Mesendoderm (in vitro differentiated cells): Measurements from ENCODE around the gene IL12B.
"Not testable (repeated sequence)": the region's sequence is repeated elsewhere in the genome, so short reads cannot be mapped to it uniquely, and the experiment has no call there.

Experiments
- DNase-seq: peaks from one replicate; pipeline ENCODE4 v3.0.0; 2013
- H2AK5ac ChIP-seq: 2 replicates; pipeline ENCODE4 v1.6.1; 2013; ENCODE audit warnings: low read length, inconsistent platforms
- H2BK120ac ChIP-seq: 2 replicates; pipeline ENCODE4 v1.6.1; 2013; ENCODE audit warnings: low read depth, mild to moderate bottlenecking, low read length, moderate library complexity, mixed read lengths
- H2BK15ac ChIP-seq: replicated peaks from 2 replicates; pipeline ENCODE4 v1.6.1; 2013; ENCODE audit warnings: low read depth, mild to moderate bottlenecking, moderate library complexity
- H2BK5ac ChIP-seq: 2 replicates; pipeline ENCODE4 v1.6.1; 2013; ENCODE audit warnings: low read length, inconsistent platforms
- H3K18ac ChIP-seq: 2 replicates; pipeline ENCODE4 v1.6.1; 2013; ENCODE audit warnings: mild to moderate bottlenecking, low read length, mixed read lengths
- H3K23ac ChIP-seq: one replicate; pipeline ENCODE4 v1.6.1; 2013; ENCODE audit warnings: low read length
- H3K27ac ChIP-seq: 2 replicates; pipeline ENCODE4 v1.5.1; 2013; ENCODE audit warnings: low read depth, mild to moderate bottlenecking, inconsistent platforms, low read length, moderate library complexity
- H3K27me3 ChIP-seq: 2 replicates; pipeline ENCODE4 v1.6.1; 2013; ENCODE audit warnings: low read length, control low read depth, mild to moderate bottlenecking, inconsistent platforms; ENCODE audit not compliant: insufficient read depth, poor library complexity
- H3K36me3 ChIP-seq: 2 replicates; pipeline ENCODE4 v1.6.1; 2013; ENCODE audit warnings: low read length, inconsistent platforms; ENCODE audit not compliant: control insufficient read depth, insufficient read depth
- H3K4ac ChIP-seq: one replicate; pipeline ENCODE4 v1.6.1; 2013; ENCODE audit warnings: low read depth, mild to moderate bottlenecking, low read length, moderate library complexity
- H3K4me1 ChIP-seq: 2 replicates; pipeline ENCODE4 v1.6.1; 2013; ENCODE audit warnings: low read depth, low read length, inconsistent platforms; ENCODE audit not compliant: control insufficient read depth
- H3K4me2 ChIP-seq: 2 replicates; pipeline ENCODE4 v1.6.1; 2013; ENCODE audit warnings: low read length
- H3K4me3 ChIP-seq: 2 replicates; pipeline ENCODE4 v1.5.1; 2013; ENCODE audit warnings: mild to moderate bottlenecking, low read length
- H3K56ac ChIP-seq: one replicate; pipeline ENCODE4 v1.6.1; 2013; ENCODE audit warnings: low read length
- H3K79me1 ChIP-seq: 2 replicates; pipeline ENCODE4 v1.6.1; 2013; ENCODE audit warnings: low read length, inconsistent platforms
- H3K79me2 ChIP-seq: 2 replicates; pipeline ENCODE4 v1.6.1; 2013; ENCODE audit warnings: mild to moderate bottlenecking, low read length; ENCODE audit not compliant: control insufficient read depth, insufficient read depth
- H3K9ac ChIP-seq: 2 replicates; pipeline ENCODE4 v1.6.1; 2013; ENCODE audit warnings: low read length, inconsistent platforms
- H4K5ac ChIP-seq: one replicate; pipeline ENCODE4 v1.6.1; 2013; ENCODE audit warnings: low read length
- H4K8ac ChIP-seq: one replicate; pipeline ENCODE4 v1.6.1; 2013; ENCODE audit warnings: low read depth, mild to moderate bottlenecking, control low read depth, low read length, moderate library complexity
- WGBS: extraction: QIAGEN DNeasy Blood & Tissue Kit; methylation state at CpG from one replicate; pipeline ENCODE4 v1.1.7; 2013; ENCODE audit warnings: low lambda C conversion rate, missing lambda C conversion rate; ENCODE audit not compliant: insufficient coverage; ENCODE audit errors: extremely low coverage; 5-methylcytosine and 5-hydroxymethylcytosine counted together

The IL12B gene

DNA sequence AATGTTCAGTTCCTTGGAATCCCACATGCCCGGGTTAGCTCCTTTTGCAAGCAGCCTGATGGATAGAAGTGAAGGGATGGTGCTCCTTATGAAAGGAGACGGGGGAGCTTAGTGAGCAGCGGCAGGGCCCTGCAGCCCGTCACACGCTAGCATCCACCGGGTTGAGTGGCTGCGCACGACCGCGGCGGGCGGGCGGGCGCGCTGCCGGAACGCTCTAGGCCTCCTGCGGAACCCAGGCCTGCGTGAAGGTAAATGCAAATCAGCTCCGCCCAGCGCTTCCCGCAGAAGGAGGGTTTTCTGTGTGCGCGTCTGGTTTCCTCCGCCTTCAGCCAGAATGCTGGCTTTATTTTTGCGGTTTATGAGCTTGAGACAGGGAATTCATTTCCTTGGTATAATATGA lies 19.8 kb downstream of the IL12B start:
- no CpG with 5 or more reads among the region's 26 CpGs for WGBS
- DNase-seq = peak; percentile 53

DNA sequence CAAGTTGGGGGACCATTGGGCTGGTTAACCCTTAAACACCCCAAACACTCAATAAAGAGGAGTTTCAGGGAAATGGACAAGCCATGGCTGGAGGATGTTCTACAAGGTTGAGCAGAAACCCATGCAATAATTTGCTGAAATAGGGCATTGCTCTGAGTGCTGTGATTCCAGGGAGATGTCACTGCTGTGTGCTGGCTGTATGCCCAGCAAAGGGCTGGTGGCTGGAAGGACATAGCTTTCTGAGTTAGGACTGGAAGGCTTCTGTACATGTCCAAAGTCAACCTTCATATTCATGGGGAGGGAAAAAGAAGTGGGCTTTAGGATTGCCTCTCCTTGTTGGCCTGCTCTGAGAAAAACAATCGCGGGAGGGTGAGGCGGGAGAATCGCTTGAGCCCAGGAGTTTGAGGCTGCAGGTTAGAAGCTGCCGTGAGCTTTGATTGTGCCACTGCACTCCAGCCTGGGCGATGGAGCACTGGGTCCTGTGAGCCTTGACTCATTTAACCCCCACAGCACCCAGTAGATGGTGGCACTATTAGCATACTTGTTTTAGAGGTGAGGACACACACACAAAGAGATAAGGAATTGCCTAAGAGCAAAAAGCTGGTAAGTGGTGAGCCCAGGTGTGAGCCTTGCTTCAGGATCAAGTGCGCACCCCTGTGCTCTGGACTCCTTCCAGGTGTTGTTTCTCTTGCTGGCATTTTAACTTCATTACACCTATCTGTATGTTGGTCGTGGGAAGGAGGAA lies 20.4 kb downstream of the IL12B start:
- Histone ChIP-seq H3K27me3 (no peaks in the 10 kb centered on the region), H3K36me3 (no peaks in the 10 kb centered on the region), H3K4me1 (no peaks in the 10 kb centered on the region), H4K5ac (no peak overlapping the region), H2AK5ac (no peak overlapping the region), H3K9ac (no peak overlapping the region), H3K4me2 (no peak overlapping the region), H3K23ac (no peak overlapping the region), H2BK5ac (no peak overlapping the region), H3K79me2 (no peaks in the 10 kb centered on the region), H4K8ac (no peak overlapping the region), H3K4ac (no peak overlapping the region), H3K4me3 (no peak overlapping the region), H3K79me1 (no peaks in the 10 kb centered on the region), H3K56ac (no peak overlapping the region), H3K27ac (no peak overlapping the region), H2BK15ac (no peak overlapping the region), H3K18ac (no peak overlapping the region), H2BK120ac (no peak overlapping the region)
- no CpG with 5 or more reads among the region's 8 CpGs for WGBS
- DNase-seq = no peak

More for the DNA sequence above, 19.8 kb downstream of the IL12B start:
- H3K79me1 ChIP-seq = no peaks in the 10 kb centered on the region
- H3K18ac ChIP-seq = no peak overlapping the region
- H3K79me2 ChIP-seq = no peaks in the 10 kb centered on the region
- H3K27me3 ChIP-seq = no peaks in the 10 kb centered on the region
- peak overlapping the region; percentile 17 for H3K4me2 ChIP-seq
- H3K23ac ChIP-seq = no peak overlapping the region
- H2BK120ac ChIP-seq = no peak overlapping the region
- no peak overlapping the region for H2BK5ac ChIP-seq
- H3K4me3 ChIP-seq = no peak overlapping the region
- H4K8ac ChIP-seq = no peak overlapping the region
- no peak overlapping the region for H2AK5ac ChIP-seq
- no peak overlapping the region for H2BK15ac ChIP-seq
- no peaks in the 10 kb centered on the region for H3K4me1 ChIP-seq
- H3K56ac ChIP-seq = peak overlapping the region; percentile 39
- no peak overlapping the region for H3K4ac ChIP-seq
- H4K5ac ChIP-seq = no peak overlapping the region
- peak overlapping the region; percentile 25 for H3K9ac ChIP-seq
- H3K27ac ChIP-seq = no peak overlapping the region
- no peaks in the 10 kb centered on the region for H3K36me3 ChIP-seq

DNA sequence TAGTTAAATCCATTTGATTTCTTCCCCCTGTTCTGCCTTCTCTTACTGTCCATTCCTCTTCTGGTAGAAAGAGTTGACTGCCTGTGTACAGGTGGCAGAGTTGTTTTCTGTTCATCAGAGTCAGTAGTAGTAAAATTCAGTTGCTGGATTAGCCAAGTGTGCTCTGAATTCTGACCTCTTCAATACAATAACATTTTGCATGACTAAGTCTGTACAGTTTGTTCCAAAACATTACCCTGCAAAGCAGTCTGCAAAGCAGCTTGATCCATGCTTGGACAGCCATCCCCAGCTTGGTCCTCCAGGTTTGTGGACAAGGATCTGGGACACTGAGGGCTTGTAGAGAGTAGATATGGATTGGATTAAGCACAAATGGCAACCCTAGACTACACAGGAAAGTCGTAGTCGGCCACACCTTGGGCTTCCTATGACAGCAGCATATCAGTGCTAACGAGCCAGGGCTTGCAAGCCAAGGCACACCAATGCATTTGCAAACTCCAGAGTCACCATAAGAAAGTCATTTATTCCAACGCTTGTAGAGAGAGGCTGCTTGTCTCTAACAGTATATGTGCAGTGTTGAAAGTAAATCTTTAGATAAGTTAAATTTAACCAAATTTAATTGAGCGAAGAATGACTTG lies 25.2 kb downstream of the IL12B start:
- H3K23ac ChIP-seq = no peak overlapping the region
- no peaks in the 10 kb centered on the region for H3K79me2 ChIP-seq
- H2BK120ac ChIP-seq = no peak overlapping the region
- no peak overlapping the region for H3K4me2 ChIP-seq
- H3K4ac ChIP-seq = no peak overlapping the region
- H3K4me1 ChIP-seq = no peaks in the 10 kb centered on the region
- H3K56ac ChIP-seq = no peak overlapping the region
- H4K8ac ChIP-seq = no peak overlapping the region
- no CpG with 5 or more reads among the region's 5 CpGs for WGBS
- H3K4me3 ChIP-seq = no peak overlapping the region
- DNase-seq = no peak
- H3K79me1 ChIP-seq = no peaks in the 10 kb centered on the region
- H4K5ac ChIP-seq = no peak overlapping the region
- no peak overlapping the region for H3K27ac ChIP-seq
- H2BK15ac ChIP-seq = no peak overlapping the region
- H2AK5ac ChIP-seq = no peak overlapping the region
- no peak overlapping the region for H2BK5ac ChIP-seq
- no peak overlapping the region for H3K9ac ChIP-seq
- no peak overlapping the region for H3K18ac ChIP-seq
- H3K36me3 ChIP-seq = no peaks in the 10 kb centered on the region
- no peaks in the 10 kb centered on the region for H3K27me3 ChIP-seq

DNA sequence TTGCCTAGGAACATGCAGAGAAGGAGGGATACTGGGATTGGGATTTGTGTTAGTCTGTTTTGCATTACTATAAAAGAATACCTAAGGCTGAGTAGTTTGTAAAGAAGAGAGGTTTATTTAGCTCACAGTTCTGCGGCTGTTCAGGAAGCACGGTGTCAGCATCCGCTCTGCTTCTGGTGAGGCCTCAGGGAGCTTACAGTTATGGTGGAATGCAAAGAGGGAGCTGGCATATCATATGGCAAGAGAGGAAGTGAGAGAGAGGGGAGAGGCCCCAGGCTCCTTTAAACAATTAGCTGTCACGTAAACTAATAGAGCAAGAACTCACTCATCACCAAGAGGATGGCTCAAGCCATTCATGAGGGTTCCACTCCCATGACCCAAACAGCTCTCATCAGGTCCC lies 27.0 kb downstream of the IL12B start:
- no CpG with 5 or more reads among the region's 4 CpGs for WGBS
- H3K9ac ChIP-seq = no peak overlapping the region

DNA sequence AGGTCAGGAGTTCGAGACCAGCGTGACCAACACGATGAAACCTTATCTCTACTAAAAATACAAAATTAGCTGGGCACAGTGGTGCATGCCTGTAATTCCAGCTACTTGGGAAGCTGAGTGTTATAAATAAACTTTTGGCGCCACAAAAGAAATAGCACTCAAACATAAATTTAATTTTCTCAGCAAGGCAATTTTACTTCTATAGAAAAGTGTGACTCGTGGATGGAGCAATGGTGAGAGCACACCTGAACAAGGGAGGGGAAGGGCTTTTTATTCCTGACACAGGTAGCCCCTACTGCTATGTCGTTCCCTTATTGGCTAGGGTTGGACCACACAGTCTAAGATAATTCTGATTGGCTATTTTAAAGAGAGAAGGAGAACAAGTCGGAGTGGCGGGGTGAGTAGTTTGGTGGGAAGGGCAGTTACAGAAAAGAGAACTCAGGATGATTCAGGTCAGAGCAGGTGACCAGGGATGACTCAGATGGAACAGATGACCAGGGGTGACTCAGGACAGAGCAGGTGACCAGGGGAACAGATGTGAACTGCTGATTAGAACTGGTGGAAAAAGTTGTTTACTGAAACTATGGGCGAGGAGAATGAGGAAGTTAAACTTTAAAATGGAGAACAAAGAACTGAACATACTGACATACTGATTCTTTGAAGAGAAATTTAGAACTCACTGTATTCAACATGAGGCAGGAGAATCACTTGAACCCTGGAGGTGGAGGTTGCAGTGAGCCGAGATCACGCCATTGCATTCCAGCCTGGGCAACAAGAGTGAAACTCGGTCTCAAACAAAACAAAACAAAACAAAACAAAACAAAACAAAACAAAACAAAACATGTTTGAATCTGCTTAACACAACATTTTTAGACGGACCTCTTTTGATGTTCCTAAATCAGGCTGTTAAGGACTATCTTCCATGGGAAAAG lies 28.1 kb downstream of the IL12B start:
- not testable (repeated sequence) for H3K9ac ChIP-seq, H3K4me2 ChIP-seq, H3K27ac ChIP-seq, H3K4me3 ChIP-seq, H3K36me3 ChIP-seq, H3K79me2 ChIP-seq, H3K4me1 ChIP-seq, H3K27me3 ChIP-seq, H4K8ac ChIP-seq, H2BK120ac ChIP-seq, DNase-seq, H2AK5ac ChIP-seq, H3K56ac ChIP-seq, H3K18ac ChIP-seq, H4K5ac ChIP-seq, H2BK15ac ChIP-seq, H3K79me1 ChIP-seq, H3K4ac ChIP-seq, H3K23ac ChIP-seq, H2BK5ac ChIP-seq
- WGBS = no CpG with 5 or more reads among the region's 13 CpGs

More for the DNA sequence above, 27.0 kb downstream of the IL12B start:
- Histone ChIP-seq H3K18ac (no peak overlapping the region), H3K4me2 (no peak overlapping the region), H2BK15ac (no peak overlapping the region), H3K36me3 (no peaks in the 10 kb centered on the region), H3K56ac (no peak overlapping the region), H3K4ac (no peak overlapping the region), H3K4me3 (no peak overlapping the region), H3K23ac (no peak overlapping the region), H3K79me1 (no peaks in the 10 kb centered on the region), H2BK5ac (no peak overlapping the region), H2BK120ac (no peak overlapping the region), H3K27ac (no peak overlapping the region), H2AK5ac (no peak overlapping the region), H3K79me2 (no peaks in the 10 kb centered on the region), H3K4me1 (no peaks in the 10 kb centered on the region), H4K8ac (no peak overlapping the region), H4K5ac (no peak overlapping the region), H3K27me3 (no peaks in the 10 kb centered on the region)
- DNase-seq = no peak
